Lung (tissue), 12 donors: ENCODE measurements around the gene METTL21C. TPM values are rescaled to one million over a fixed set of nuclear protein-coding genes. Genes with fewer than 3 reads are reported as not detected.

Source experiments
- ATAC-seq: fragments of 200-7000 bp; cut with Tn5 transposase; one replicate; pipeline ENCODE4 v1.9.1; 2020; ENCODE audit warnings: moderate number of reproducible peaks; ENCODE audit not compliant: insufficient read depth, low FRiP score
- DNase-seq, 3 donors: peaks; one replicate each; pipeline ENCODE4 v3.0.0-alpha.2; 2013 to 2017
- H3K27ac ChIP-seq, 2 donors: one replicate each; pipeline ENCODE4 v1.5.1; 2013; ENCODE audit warnings: mild to moderate bottlenecking in 2 of 2, moderate library complexity in 2 of 2, control low read depth in 1 of 2, inconsistent platforms in 1 of 2, low read depth in 1 of 2, low read length in 1 of 2
- H3K27me3 ChIP-seq, 3 donors: one replicate each; pipeline ENCODE4 v1.5.1; 2013; ENCODE audit warnings: low read length in 2 of 3; ENCODE audit not compliant: control insufficient read depth in 3 of 3, insufficient read depth in 3 of 3
- H3K36me3 ChIP-seq, 4 donors: one replicate each; pipeline ENCODE4 v1.5.1; 2013; ENCODE audit warnings: low read length in 4 of 4, mild to moderate bottlenecking in 1 of 4, moderate library complexity in 1 of 4; ENCODE audit not compliant: control insufficient read depth in 4 of 4, insufficient read depth in 4 of 4
- H3K4me1 ChIP-seq, 5 donors: one replicate each; pipeline ENCODE4 v1.5.1; 2013; ENCODE audit warnings: low read length in 5 of 5, mild to moderate bottlenecking in 2 of 5, moderate library complexity in 1 of 5; ENCODE audit not compliant: control insufficient read depth in 5 of 5, insufficient read depth in 5 of 5
- H3K4me3 ChIP-seq: one replicate; pipeline ENCODE4 v1.5.1; 2013; ENCODE audit warnings: mild to moderate bottlenecking, control low read depth, moderate library complexity
- H3K9ac ChIP-seq, 2 donors: one replicate each; pipeline ENCODE4 v1.5.1; 2013; ENCODE audit warnings: low read length in 2 of 2, control low read depth in 1 of 2; ENCODE audit not compliant: insufficient read depth in 1 of 2
- H3K9me3 ChIP-seq, 4 donors: one replicate each; pipeline ENCODE4 v1.5.1; 2013; ENCODE audit warnings: low read length in 3 of 4, mild to moderate bottlenecking in 1 of 4, moderate library complexity in 1 of 4; ENCODE audit not compliant: control insufficient read depth in 4 of 4, insufficient read depth in 3 of 4
- WGBS, 2 donors: extraction: QIAGEN DNeasy Blood & Tissue Kit; methylation state at CpG; one replicate each; pipeline ENCODE4 v1.1.7; 2013; 5-methylcytosine and 5-hydroxymethylcytosine counted together
- polyA plus RNA-seq, 2 donors: library from polyadenylated mRNA; stranded (reverse); fragments of 200-250 nt; gene quantifications; one replicate each; pipeline ENCODE4 v1.2.1, GENCODE V29; 2013
- total RNA-seq, 2 donors: library from RNA; depleted of rRNA in 1 of 2; stranded (reverse); fragments of >200 nt in 1 of 2; gene quantifications; one replicate each; pipeline ENCODE4 v1.2.1, GENCODE V29; 2014 to 2021
- TF ChIP-seq, protein P1 (sequence below): IDR thresholded peaks from 2 replicates; pipeline ENCODE4 v1.5.1; 2012; ENCODE audit warnings: mild to moderate bottlenecking; ENCODE audit errors: control extremely low read depth, extremely low read depth
- donor health status: control.
- donor health status: control.
- donor health status: Bipolar disorder and iron deficiency.
- donor health status: healthy.
- donor health status: DM: yes; HTN: yes; CAD: no.

METTL21C gene
- total and polyA plus RNA-seq, 4 donors = not detected

DNA sequence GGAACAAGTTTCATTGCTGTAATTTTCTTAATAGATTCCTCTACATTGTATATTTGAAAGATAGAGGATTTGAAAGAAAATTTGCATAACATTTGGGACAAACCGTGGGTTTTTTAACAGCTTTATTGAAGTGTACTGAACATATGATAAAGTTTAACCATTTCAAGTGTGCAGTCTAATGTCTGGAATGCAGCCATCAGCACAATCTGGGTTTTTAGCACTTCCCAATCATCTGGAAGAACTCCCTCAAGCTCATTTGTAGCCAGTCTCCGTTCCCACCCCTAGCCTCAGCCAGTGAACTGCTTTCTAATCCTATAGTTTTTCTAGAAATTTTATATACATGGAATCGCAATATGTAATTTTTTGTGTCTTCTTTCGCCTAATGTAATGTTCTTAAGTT lies 12.6 kb downstream of the METTL21C start:
- Histone ChIP-seq H3K9ac (no peak overlapping the region), H3K4me1 (no peaks in the 10 kb centered on the region), H3K36me3 (peaks cover 9 to 18% (median 14%) of the 10 kb centered on the region in 4 donors), H3K9me3 (no peaks in the 10 kb centered on the region), H3K4me3 (no peak overlapping the region), H3K27me3 (no peaks in the 10 kb centered on the region), H3K27ac (no peak overlapping the region)
- TF ChIP-seq, protein P1, sequence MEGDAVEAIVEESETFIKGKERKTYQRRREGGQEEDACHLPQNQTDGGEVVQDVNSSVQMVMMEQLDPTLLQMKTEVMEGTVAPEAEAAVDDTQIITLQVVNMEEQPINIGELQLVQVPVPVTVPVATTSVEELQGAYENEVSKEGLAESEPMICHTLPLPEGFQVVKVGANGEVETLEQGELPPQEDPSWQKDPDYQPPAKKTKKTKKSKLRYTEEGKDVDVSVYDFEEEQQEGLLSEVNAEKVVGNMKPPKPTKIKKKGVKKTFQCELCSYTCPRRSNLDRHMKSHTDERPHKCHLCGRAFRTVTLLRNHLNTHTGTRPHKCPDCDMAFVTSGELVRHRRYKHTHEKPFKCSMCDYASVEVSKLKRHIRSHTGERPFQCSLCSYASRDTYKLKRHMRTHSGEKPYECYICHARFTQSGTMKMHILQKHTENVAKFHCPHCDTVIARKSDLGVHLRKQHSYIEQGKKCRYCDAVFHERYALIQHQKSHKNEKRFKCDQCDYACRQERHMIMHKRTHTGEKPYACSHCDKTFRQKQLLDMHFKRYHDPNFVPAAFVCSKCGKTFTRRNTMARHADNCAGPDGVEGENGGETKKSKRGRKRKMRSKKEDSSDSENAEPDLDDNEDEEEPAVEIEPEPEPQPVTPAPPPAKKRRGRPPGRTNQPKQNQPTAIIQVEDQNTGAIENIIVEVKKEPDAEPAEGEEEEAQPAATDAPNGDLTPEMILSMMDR = no peak
- no peak for DNase-seq
- ATAC-seq = no peak
- 71 to 72% methylated on average over 4 of the region's 4 CpGs for WGBS, 2 donors

DNA sequence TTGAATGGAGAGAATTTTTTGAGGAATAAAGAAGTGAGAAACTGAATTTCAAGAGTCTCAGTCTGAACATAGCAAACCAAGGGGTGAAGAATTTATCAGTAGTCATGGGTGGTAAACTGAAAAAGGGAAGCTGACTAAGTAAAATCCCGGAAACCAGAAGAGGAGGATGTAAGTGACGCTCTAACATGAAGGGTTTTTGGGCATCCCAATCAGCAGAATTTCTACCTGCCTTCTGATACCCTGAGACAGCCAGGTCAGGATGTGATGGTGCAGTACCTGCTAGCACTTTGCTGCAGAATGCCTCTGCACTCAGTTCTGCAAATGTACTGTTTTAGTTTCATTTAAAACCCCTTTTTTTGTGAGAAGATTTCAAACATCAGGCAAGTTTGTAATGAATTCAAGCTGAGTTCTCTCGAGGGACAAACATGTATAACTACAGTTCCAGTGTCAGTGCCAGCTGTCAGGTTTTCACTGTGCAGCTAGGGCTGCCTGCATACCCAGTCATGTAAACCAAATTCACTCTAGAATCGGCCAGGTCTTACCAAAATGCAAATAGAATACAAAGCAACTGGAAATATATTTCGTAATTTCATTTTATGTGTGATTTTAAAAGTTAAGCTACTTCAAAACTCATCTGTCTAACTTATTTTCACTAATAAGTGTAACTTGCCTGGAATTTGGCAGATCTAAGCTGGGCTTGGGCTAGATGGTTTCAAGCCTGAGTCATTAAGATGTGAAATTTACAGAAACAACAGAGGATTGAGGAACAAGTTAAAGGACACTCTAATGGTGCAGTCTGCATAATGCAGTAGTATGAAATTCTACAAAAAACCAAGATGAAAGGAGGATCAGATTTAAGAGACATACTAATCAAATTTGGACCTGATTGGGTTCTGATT lies 13.8 kb downstream of the METTL21C start:
- Histone ChIP-seq H3K27ac (no peak overlapping the region), H3K4me1 (no peaks in the 10 kb centered on the region), H3K9ac (no peak overlapping the region), H3K36me3 (peaks cover 11 to 20% (median 19%) of the 10 kb centered on the region in 4 donors), H3K27me3 (no peaks in the 10 kb centered on the region), H3K4me3 (no peak overlapping the region), H3K9me3 (no peaks in the 10 kb centered on the region)
- TF ChIP-seq, protein P1 = no peak
- 55 to 70% methylated on average over 5 of the region's 5 CpGs for WGBS, 2 donors
- DNase-seq (no peak), ATAC-seq (no peak)

DNA sequence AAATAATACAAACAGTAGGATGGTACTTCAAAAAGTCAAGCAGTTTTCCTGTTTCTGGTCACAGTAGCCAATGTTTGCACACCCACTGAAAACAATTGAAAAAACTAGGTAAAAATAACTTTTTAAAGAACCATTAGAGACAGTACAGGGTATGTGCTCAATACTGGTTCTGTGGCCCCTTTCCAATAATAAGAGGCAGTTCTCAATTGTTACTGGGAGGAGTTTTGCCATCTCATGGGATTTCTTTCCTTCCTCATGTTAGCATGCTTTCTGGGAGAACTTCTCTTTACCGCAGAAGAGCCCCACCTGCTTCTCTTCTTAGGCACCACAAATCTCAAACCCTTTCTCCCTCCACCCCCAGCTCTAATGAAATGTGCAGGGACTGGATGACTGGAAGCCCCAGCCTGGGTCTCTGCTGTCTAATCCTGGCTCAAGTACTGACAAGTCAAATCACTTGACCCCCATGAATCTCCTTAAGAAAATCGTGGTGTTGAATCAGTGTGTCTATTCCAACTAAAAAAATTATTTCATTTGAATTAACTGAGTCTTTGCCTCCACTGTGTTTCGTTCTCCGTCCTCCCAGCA lies 14.6 kb downstream of the METTL21C start:
- H3K4me3 ChIP-seq = no peak overlapping the region
- no peak for ATAC-seq

More for the DNA sequence above, 14.6 kb downstream of the METTL21C start:
- TF ChIP-seq, protein P1 = no peak
- DNase-seq = no peak
- peaks cover 11 to 23% (median 20%) of the 10 kb centered on the region in 4 donors for H3K36me3 ChIP-seq
- no peak overlapping the region for H3K27ac ChIP-seq
- H3K9me3 ChIP-seq = no peaks in the 10 kb centered on the region
- WGBS, 2 donors = 72 to 77% methylated on average over 4 of the region's 4 CpGs
- no peak overlapping the region for H3K9ac ChIP-seq
- no peaks in the 10 kb centered on the region for H3K27me3 ChIP-seq
- no peaks in the 10 kb centered on the region for H3K4me1 ChIP-seq
